Parathyroid adenoma (tissue), 2 donors: ENCODE results near the gene WDR45B.
"Not testable (repeated sequence)": the region's sequence is repeated elsewhere in the genome, so short reads cannot be mapped to it uniquely, and the experiment has no call there.

ENCODE experiments used
- H2AFZ ChIP-seq: fragments of 300-600 bp; sonication (generic); one replicate; pipeline ENCODE4 v1.7.0; 2017; ENCODE audit warnings: antibody characterized with exemption, mild to moderate bottlenecking
- H3K27ac ChIP-seq: fragments of 300-600 bp; sonication (generic); one replicate; pipeline ENCODE4 v1.7.0; 2017
- H3K27me3 ChIP-seq: fragments of 300-600 bp; sonication (generic); one replicate; pipeline ENCODE4 v1.7.0; 2017; ENCODE audit warnings: low read length; ENCODE audit not compliant: control insufficient read depth, insufficient read depth
- H3K36me3 ChIP-seq: fragments of 300-600 bp; sonication (generic); one replicate; pipeline ENCODE4 v1.7.0; 2017; ENCODE audit warnings: low read length; ENCODE audit not compliant: control insufficient read depth, insufficient read depth
- H3K4me1 ChIP-seq: fragments of 300-600 bp; sonication (generic); one replicate; pipeline ENCODE4 v1.7.0; 2017; ENCODE audit warnings: control low read depth
- H3K4me2 ChIP-seq: fragments of 300-600 bp; sonication (generic); one replicate; pipeline ENCODE4 v1.7.0; 2017; ENCODE audit warnings: low read length
- H3K4me3 ChIP-seq: fragments of 300-600 bp; sonication (generic); one replicate; pipeline ENCODE4 v1.7.0; 2017; ENCODE audit warnings: low read depth, low read length
- H3K79me2 ChIP-seq: fragments of 300-600 bp; sonication (generic); one replicate; pipeline ENCODE4 v1.7.0; 2017; ENCODE audit warnings: control low read depth
- H3K9ac ChIP-seq: fragments of 300-600 bp; sonication (generic); one replicate; pipeline ENCODE4 v1.7.0; 2017; ENCODE audit warnings: mild to moderate bottlenecking
- H3K9me3 ChIP-seq: fragments of 300-600 bp; sonication (generic); one replicate; pipeline ENCODE4 v1.7.0; 2017; ENCODE audit warnings: low read length; ENCODE audit not compliant: control insufficient read depth
- CTCF ChIP-seq: fragments of 300-600 bp; sonication (generic); IDR thresholded peaks from one replicate; pipeline ENCODE4 v1.7.0; 2017; ENCODE audit warnings: antibody characterized with exemption, mild to moderate bottlenecking
- donor health status: primary hyperparathyroidism.

Gene WDR45B

GRCh38 chr17:82657926-82658325 is 9.7 kb upstream of the WDR45B start:
- TF ChIP-seq CTCF = no peak
- Histone ChIP-seq H3K4me1 (no peaks in the 10 kb centered on the region), H3K27ac (no peak overlapping the region), H2AFZ (no peak overlapping the region), H3K36me3 (no peaks in the 10 kb centered on the region), H3K4me3 (no peak overlapping the region), H3K27me3 (no peaks in the 10 kb centered on the region), H3K9me3 (no peaks in the 10 kb centered on the region), H3K9ac (no peak overlapping the region), H3K4me2 (no peak overlapping the region), H3K79me2 (no peaks in the 10 kb centered on the region)

GRCh38 chr17:82656266-82656665 is 8.0 kb upstream of the WDR45B start:
- Histone ChIP-seq H3K27me3 (no peaks in the 10 kb centered on the region), H2AFZ (no peak overlapping the region), H3K4me1 (no peaks in the 10 kb centered on the region), H3K79me2 (no peaks in the 10 kb centered on the region), H3K9ac (no peak overlapping the region), H3K27ac (no peak overlapping the region), H3K4me2 (no peak overlapping the region), H3K36me3 (no peaks in the 10 kb centered on the region), H3K9me3 (no peaks in the 10 kb centered on the region), H3K4me3 (no peak overlapping the region)
- TF ChIP-seq CTCF = no peak

- Histone ChIP-seq H2AFZ (no peak overlapping the region), H3K27ac (no peak overlapping the region), H3K9ac (no peak overlapping the region), H3K9me3 (no peaks in the 10 kb centered on the region), H3K4me3 (no peak overlapping the region), H3K4me1 (no peaks in the 10 kb centered on the region), H3K79me2 (no peaks in the 10 kb centered on the region), H3K4me2 (no peak overlapping the region), H3K27me3 (no peaks in the 10 kb centered on the region), H3K36me3 (no peaks in the 10 kb centered on the region)
- no peak for TF ChIP-seq CTCF
These were observed 7.3 kb upstream of the WDR45B start for GRCh38 chr17:82655523-82655922.

GRCh38 chr17:82655038-82655479 is 6.8 kb upstream of the WDR45B start:
- TF ChIP-seq CTCF = no peak
- H3K4me3 ChIP-seq = no peak overlapping the region
- H3K79me2 ChIP-seq = no peaks in the 10 kb centered on the region
- no peak overlapping the region for H3K27ac ChIP-seq
- H3K4me2 ChIP-seq = no peak overlapping the region
- no peaks in the 10 kb centered on the region for H3K36me3 ChIP-seq
- H3K9ac ChIP-seq = no peak overlapping the region
- H3K9me3 ChIP-seq = no peaks in the 10 kb centered on the region
- H3K27me3 ChIP-seq = no peaks in the 10 kb centered on the region
- no peaks in the 10 kb centered on the region for H3K4me1 ChIP-seq
- no peak overlapping the region for H2AFZ ChIP-seq

- H3K4me3 ChIP-seq, H3K9ac ChIP-seq, H3K36me3 ChIP-seq, H3K27me3 ChIP-seq, H3K79me2 ChIP-seq, H2AFZ ChIP-seq, H3K4me2 ChIP-seq, H3K4me1 ChIP-seq, H3K9me3 ChIP-seq, H3K27ac ChIP-seq: not testable (repeated sequence)
These were observed 6.4 kb upstream of the WDR45B start for GRCh38 chr17:82654611-82655010.
